Tibial nerve (tissue), 4 donors: Measurements from ENCODE around the gene EIF5A. TPM values are rescaled to one million over a fixed set of nuclear protein-coding genes. Genes with fewer than 3 reads are reported as not detected.

Source experiments
- DNase-seq, 2 donors: peaks; one replicate each; pipeline ENCODE4 v3.0.0-alpha.2; 2019; ENCODE audit warnings: low spot score in 2 of 2
- H3K27ac ChIP-seq, 4 donors: fragments of 200-600 bp; sonication (generic) in 3 of 4; one replicate each; pipeline ENCODE4 v1.5.1; 2017 to 2019; ENCODE audit warnings: mild to moderate bottlenecking in 1 of 4
- H3K27me3 ChIP-seq, 2 donors: fragments of 200-600 bp; sonication (generic) in 1 of 2; one replicate each; pipeline versions ENCODE4 v1.5.1 to v1.6.0; 2017 to 2019
- H3K36me3 ChIP-seq, 3 donors: fragments of 200-600 bp; sonication (generic); one replicate each; pipeline ENCODE4 v1.5.1; 2018 to 2019
- H3K4me1 ChIP-seq, 4 donors: fragments of 200-600 bp; sonication (generic) in 3 of 4; one replicate each; pipeline ENCODE4 v1.5.1; 2017 to 2019
- H3K4me3 ChIP-seq, 4 donors: fragments of 200-600 bp; sonication (generic) in 3 of 4; one replicate each; pipeline ENCODE4 v1.5.1; 2017 to 2019; ENCODE audit warnings: mild to moderate bottlenecking in 1 of 4, moderate library complexity in 1 of 4
- H3K9me3 ChIP-seq, 4 donors: fragments of 200-600 bp; sonication (generic) in 3 of 4; one replicate each; pipeline ENCODE4 v1.5.1; 2017 to 2019
- EP300 ChIP-seq, 2 donors: sonication (generic); formaldehyde crosslinking; IDR thresholded peaks; one replicate each; pipeline ENCODE4 v1.6.1; 2017; ENCODE audit warnings: antibody characterized with exemption in 2 of 2, mild to moderate bottlenecking in 1 of 2
- POLR2A ChIP-seq, 2 donors: fragments of 450-650 bp; IDR thresholded peaks; one replicate each; pipeline ENCODE4 v1.6.1; 2017; ENCODE audit warnings: antibody characterized with exemption in 2 of 2, mild to moderate bottlenecking in 2 of 2, moderate library complexity in 2 of 2
- WGBS, 2 donors: methylation state at CpG; one replicate each; pipeline ENCODE4 v1.1.5; 2018; 5-methylcytosine and 5-hydroxymethylcytosine counted together
- total RNA-seq, 4 donors: library from RNA; depleted of rRNA; stranded (reverse); fragments of >200 nt; gene quantifications; one replicate each; pipeline ENCODE4 v1.1.0, GENCODE V29; 2016
- TF ChIP-seq, protein P1 (sequence below), 5 experiments: fragments of 200-600 bp in 3 of 5; fragments of 450-650 bp in 2 of 5; sonication (generic) in 3 of 5; IDR thresholded peaks; one replicate each; pipeline ENCODE4 v1.5.1; 2016 to 2019; ENCODE audit warnings: antibody characterized with exemption in 5 of 5, mild to moderate bottlenecking in 3 of 5, moderate library complexity in 2 of 5

EIF5A gene
- total RNA-seq, 4 donors from 2014 or later: 106 to 278 (median 132) TPM

DNA sequence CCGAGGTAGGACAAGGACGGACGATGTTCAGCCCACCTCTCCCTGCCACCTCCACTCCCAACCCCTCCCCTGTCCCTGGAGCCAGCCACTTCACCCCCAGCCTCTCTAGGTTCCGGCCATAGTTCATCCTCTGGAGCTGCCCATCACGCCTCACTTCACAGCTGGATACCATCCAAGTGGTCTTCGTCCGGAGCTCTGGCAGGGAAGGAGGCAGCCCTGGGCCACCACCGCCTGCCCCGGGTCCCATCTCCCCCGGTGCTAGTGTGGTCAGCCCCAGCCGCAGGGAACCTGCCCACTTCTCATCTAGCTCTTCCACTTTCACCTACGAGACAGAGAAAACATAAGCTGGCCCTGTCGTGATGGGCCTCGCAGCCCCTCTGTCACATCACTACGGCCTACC is 14.0 kb downstream of the EIF5A start:
- Histone ChIP-seq H3K36me3 (peaks cover 7 to 100% (median 31%) of the 10 kb centered on the region in 3 donors), H3K4me3 (no peak overlapping the region), H3K9me3 (no peaks in the 10 kb centered on the region), H3K27ac (no peak overlapping the region), H3K27me3 (no peaks in the 10 kb centered on the region), H3K4me1 (peaks cover 0 to under 1% (median 0%) of the 10 kb centered on the region in 4 donors)
- 92% methylated on average over 14 to 15 of the region's 15 CpGs for WGBS, 2 donors
- TF ChIP-seq, protein P1, sequence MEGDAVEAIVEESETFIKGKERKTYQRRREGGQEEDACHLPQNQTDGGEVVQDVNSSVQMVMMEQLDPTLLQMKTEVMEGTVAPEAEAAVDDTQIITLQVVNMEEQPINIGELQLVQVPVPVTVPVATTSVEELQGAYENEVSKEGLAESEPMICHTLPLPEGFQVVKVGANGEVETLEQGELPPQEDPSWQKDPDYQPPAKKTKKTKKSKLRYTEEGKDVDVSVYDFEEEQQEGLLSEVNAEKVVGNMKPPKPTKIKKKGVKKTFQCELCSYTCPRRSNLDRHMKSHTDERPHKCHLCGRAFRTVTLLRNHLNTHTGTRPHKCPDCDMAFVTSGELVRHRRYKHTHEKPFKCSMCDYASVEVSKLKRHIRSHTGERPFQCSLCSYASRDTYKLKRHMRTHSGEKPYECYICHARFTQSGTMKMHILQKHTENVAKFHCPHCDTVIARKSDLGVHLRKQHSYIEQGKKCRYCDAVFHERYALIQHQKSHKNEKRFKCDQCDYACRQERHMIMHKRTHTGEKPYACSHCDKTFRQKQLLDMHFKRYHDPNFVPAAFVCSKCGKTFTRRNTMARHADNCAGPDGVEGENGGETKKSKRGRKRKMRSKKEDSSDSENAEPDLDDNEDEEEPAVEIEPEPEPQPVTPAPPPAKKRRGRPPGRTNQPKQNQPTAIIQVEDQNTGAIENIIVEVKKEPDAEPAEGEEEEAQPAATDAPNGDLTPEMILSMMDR (IDR thresholded peaks at IDR 0.05): no peak
- TF ChIP-seq POLR2A (IDR thresholded peaks at IDR 0.05) (no peak), EP300 (IDR thresholded peaks at IDR 0.05) (no peak)
- DNase-seq: no peak

DNA sequence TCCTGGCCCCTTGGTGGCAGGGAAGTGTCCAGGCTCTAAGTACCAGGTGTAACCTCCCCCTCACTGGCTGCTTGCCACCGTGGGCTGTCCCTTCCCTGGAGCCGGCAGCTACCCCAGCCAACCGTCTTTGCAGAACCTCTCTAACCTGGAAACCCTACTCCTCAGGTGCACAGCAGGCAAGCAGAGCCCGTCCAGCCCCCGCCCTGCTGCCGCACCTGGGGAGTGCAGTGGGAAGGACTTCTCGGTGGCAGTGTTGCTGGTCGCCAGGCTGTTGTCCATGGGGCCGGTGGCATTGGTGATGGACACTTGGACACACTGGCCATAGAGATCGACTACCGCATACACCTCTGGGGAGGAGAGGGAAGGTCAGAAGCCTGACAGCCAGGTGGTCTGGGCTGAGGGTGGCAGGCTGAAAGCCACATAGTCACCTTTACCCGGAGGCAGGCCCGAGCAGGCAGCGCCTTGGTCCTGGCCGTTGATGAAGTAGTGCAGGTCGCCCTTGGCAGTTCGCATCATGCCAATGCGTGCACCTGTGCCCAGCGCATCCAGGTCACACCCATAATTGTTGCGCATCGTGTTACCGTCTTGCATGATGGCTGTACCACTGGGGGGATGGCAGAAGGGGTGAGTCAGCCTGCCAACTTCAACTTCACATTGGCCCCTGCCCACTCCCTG is 15.2 kb downstream of the EIF5A start:
- 91 to 94% methylated on average over 22 of the region's 22 CpGs for WGBS, 2 donors
- no peaks in the 10 kb centered on the region for H3K27me3 ChIP-seq
- DNase-seq: no peak

DNA sequence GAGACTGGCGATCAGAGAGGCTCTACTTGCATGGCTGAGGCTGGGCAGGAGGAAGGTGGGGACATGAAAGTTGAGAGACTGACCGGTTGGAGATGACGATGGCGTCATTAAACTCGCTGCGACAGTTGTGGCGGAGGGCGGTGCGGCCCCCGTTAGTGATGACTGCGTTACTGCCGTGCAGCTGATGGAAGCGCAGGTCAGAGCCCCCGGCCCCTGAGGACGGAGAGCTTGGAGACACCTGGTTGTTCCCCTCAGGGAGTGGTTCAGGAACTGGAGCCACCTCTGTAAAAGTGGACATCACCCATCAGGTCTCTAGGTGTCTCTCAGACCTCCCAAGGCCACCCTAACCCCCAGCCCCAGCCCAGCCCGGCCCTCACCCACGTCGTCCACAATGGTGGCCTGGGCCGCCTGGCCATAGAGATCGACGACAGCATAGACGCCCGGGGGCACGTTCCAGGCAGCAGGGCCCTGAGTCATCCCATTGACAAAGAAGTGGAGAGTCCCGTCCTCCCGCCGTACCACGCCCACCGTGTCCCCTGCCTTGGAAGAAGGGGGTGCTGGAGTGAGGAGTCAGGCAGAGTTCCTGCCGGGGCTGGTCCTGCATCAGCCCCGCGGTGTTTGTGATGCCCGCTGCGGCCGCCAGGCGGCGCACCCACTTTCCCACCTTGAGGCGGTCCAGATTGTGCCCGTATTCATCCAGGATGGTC is 16.5 kb downstream of the EIF5A start:
- 61 to 63% methylated on average over 25 to 39 of the region's 39 CpGs for WGBS, 2 donors
- no peak overlapping the region for H3K27ac ChIP-seq
- H3K9me3 ChIP-seq: no peaks in the 10 kb centered on the region
- peaks cover 0 to 20% (median 11%) of the 10 kb centered on the region in 4 donors for H3K4me1 ChIP-seq
- DNase-seq: peak in 1 of 2 donors; percentile 41
- no peak overlapping the region for H3K4me3 ChIP-seq
- H3K36me3 ChIP-seq: peaks cover 7 to 83% (median 25%) of the 10 kb centered on the region in 3 donors
- TF ChIP-seq, protein P1 (IDR thresholded peaks at IDR 0.05): peak; percentile 66 to 88 (median 75)
- no peak for TF ChIP-seq POLR2A (IDR thresholded peaks at IDR 0.05)
- no peaks in the 10 kb centered on the region for H3K27me3 ChIP-seq

More for the DNA sequence above, 15.2 kb downstream of the EIF5A start:
- no peak for TF ChIP-seq EP300 (IDR thresholded peaks at IDR 0.05)
- TF ChIP-seq POLR2A (IDR thresholded peaks at IDR 0.05): no peak
- TF ChIP-seq, protein P1 (IDR thresholded peaks at IDR 0.05): no peak
- no peak overlapping the region for H3K4me3 ChIP-seq
- H3K9me3 ChIP-seq: no peaks in the 10 kb centered on the region
- no peak overlapping the region for H3K27ac ChIP-seq
- peaks cover 0 to 10% (median under 1%) of the 10 kb centered on the region in 4 donors for H3K4me1 ChIP-seq
- peaks cover 7 to 95% (median 31%) of the 10 kb centered on the region in 3 donors for H3K36me3 ChIP-seq

DNA sequence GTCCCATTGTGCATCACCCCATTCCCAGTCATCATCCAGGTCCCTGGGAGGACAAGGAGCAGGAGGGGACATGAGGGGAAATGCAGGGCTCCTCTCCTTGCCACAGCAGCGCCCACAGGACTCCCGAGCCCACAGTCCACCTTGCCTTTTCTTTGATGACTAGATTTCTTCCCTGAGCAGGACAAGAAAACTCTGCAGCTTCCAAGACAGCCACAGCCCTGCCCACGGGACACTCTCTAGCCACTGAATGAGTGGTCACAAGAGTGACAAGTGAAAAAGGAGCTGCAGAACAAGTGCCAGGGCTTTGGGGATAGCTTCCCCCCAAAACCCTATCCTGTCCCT is 17.0 kb downstream of the EIF5A start:
- peaks cover 0 to 20% (median 12%) of the 10 kb centered on the region in 4 donors for H3K4me1 ChIP-seq
- H3K36me3 ChIP-seq: peaks cover 7 to 78% (median 23%) of the 10 kb centered on the region in 3 donors
- WGBS, 2 donors: 79 to 97% methylated on average over 3 of the region's 3 CpGs

More for the DNA sequence above, 17.0 kb downstream of the EIF5A start:
- no peaks in the 10 kb centered on the region for H3K27me3 ChIP-seq
- TF ChIP-seq POLR2A (IDR thresholded peaks at IDR 0.05) (no peak), EP300 (IDR thresholded peaks at IDR 0.05) (no peak)
- TF ChIP-seq, protein P1 (IDR thresholded peaks at IDR 0.05): no peak
- DNase-seq: no peak
- no peaks in the 10 kb centered on the region for H3K9me3 ChIP-seq
- no peak overlapping the region for H3K27ac ChIP-seq
- no peak overlapping the region for H3K4me3 ChIP-seq
